OCI-LY3 (cell line): ENCODE results near the gene TMEM100.

Experiments
- CTCF ChIP-seq: fragments of 200-600, 300-600 bp; sonication (generic); IDR thresholded peaks from 2 replicates; pipeline ENCODE4 v1.5.1; 2014; ENCODE audit warnings: antibody characterized with exemption, low read length, low read depth
- EZH2phosphoT487 ChIP-seq: fragments of 200-600 bp; shearing (Covaris generic); IDR thresholded peaks from 2 replicates; pipeline ENCODE4 v1.6.1; 2018; ENCODE audit warnings: antibody characterized with exemption, mixed run types, low read depth

DNA sequence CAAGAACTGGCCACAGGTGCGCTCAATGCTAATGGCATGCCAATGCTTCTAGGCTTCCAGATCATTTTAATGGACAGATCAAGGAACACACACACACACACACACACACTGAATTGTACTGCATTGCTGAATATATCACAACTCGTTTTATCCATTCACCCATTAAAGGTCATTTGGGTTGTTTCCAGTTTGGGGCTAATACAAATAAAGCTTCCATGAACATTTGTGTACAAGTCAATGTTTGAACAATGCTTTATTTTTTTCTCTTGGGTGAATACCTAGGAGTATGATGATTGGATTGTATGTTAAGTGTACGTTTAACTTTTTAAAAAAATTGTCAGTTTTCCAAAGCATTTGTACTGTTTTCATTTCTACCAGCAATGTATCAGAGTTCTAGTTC lies 24.5 kb upstream of the TMEM100 start:
- TF ChIP-seq CTCF, result no peak
- TF ChIP-seq EZH2phosphoT487, result no peak
